PFSK-1 (cell line): Measurements from ENCODE around the gene CS.

Experiments used
- POLR2AphosphoS5 ChIP-seq: IDR thresholded peaks from 2 replicates; pipeline ENCODE4 v1.6.1; 2012; ENCODE audit warnings: low read depth, mild to moderate bottlenecking, control low read depth, low read length, moderate library complexity
- REST ChIP-seq, 2 experiments: IDR thresholded peaks; 2 replicates each; pipeline versions ENCODE4 v1.6.1 to v1.8.0; 2011 to 2012; ENCODE audit warnings: low read depth in 2 of 2, low read length in 2 of 2, control low read depth in 1 of 2, inconsistent platforms in 1 of 2, mild to moderate bottlenecking in 1 of 2, moderate library complexity in 1 of 2; ENCODE audit not compliant: insufficient read depth in 1 of 2
- SIN3A ChIP-seq: IDR thresholded peaks from 2 replicates; pipeline ENCODE4 v1.6.1; 2012; ENCODE audit warnings: mild to moderate bottlenecking, low read length, moderate library complexity, borderline replicate concordance; ENCODE audit not compliant: insufficient read depth
- TAF1 ChIP-seq: IDR thresholded peaks from 2 replicates; pipeline ENCODE4 v1.6.1; 2012; ENCODE audit warnings: low read length, control low read depth, borderline replicate concordance; ENCODE audit not compliant: insufficient read depth

GRCh38 chr12:56307221-56307965, 7.3 kb upstream of the CS start:
- no peak for TF ChIP-seq POLR2AphosphoS5
- no peak for TF ChIP-seq SIN3A
- no peak for TF ChIP-seq REST (IDR thresholded peaks at IDR 0.05; ENCODE audit: insufficient read depth in 1 of 2, low read depth in 2 of 2, low read length in 2 of 2)
- TF ChIP-seq TAF1: no peak
